Measurements from ENCODE around the gene MYO1D.

DNA sequence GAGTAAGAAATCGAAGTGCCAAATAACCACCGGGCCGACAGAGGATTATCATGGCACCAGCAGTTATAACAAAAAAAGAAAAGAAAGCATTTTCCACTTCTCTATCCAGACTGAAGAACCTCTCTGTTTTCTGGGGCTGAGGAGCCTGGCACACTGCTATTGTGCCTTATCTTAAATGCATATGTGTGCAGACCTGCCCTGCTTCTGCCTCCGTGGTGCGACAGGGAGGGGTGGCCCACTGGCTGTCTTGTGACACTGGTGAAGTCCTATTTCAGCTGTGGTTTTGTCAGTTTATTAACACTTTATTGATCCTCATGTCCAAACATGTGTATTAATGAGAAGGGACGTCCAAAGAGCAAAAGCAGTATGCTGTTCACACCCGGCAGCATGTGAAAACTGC is 334.7 kb downstream of the MYO1D start:
- TF ChIP-seq CTCF (IDR thresholded peaks at IDR 0.05; ENCODE audit: insufficient read depth, low read depth, low read length) (no peak), EZH2 (IDR thresholded peaks at IDR 0.05; ENCODE audit: insufficient read depth, low read length) (no peak)
